NB4 (cell line): ENCODE measurements around the gene RHAG.
"Not testable (repeated sequence)": the region's sequence is repeated elsewhere in the genome, so short reads cannot be mapped to it uniquely, and the experiment has no call there.

Experiments used
- DNase-seq: peaks from one replicate; pipeline ENCODE4 v3.0.0; 2010; ENCODE audit warnings: low read depth
- H3K4me3 ChIP-seq: one replicate; pipeline ENCODE4 v1.5.1; 2011; ENCODE audit warnings: mild to moderate bottlenecking, low read depth, low read length, moderate library complexity
- CTCF ChIP-seq: IDR thresholded peaks from one replicate; pipeline ENCODE4 v1.5.1; 2012; ENCODE audit warnings: low read depth, low read length
- MAX ChIP-seq: IDR thresholded peaks from 2 replicates; pipeline ENCODE4 v1.6.1; 2011; ENCODE audit warnings: low read depth, low read length
- MYC ChIP-seq: IDR thresholded peaks from 2 replicates; pipeline ENCODE4 v1.6.1; 2011; ENCODE audit warnings: low read depth, low read length
- POLR2A ChIP-seq: IDR thresholded peaks from 2 replicates; pipeline ENCODE4 v1.6.1; 2011; ENCODE audit warnings: mild to moderate bottlenecking; ENCODE audit not compliant: insufficient read length; ENCODE audit errors: extremely low read depth

RHAG gene

GRCh38 chr6:49626811-49627210 lies 9.8 kb downstream of the RHAG start:
- no peak overlapping the region for H3K4me3 ChIP-seq
- DNase-seq: no peak
- no peak for TF ChIP-seq CTCF
- no peak for TF ChIP-seq POLR2A
- no peak for TF ChIP-seq MAX
- TF ChIP-seq MYC: no peak

GRCh38 chr6:49618257-49618656 lies 18.4 kb downstream of the RHAG start:
- H3K4me3 ChIP-seq: no peak overlapping the region
- TF ChIP-seq MAX (no peak), MYC (no peak), CTCF (no peak), POLR2A (no peak)
- no peak for DNase-seq

- not testable (repeated sequence) for DNase-seq, H3K4me3 ChIP-seq
Observed at GRCh38 chr6:49614144-49614543, 22.5 kb downstream of the RHAG start.

GRCh38 chr6:49609285-49609684 lies 27.4 kb downstream of the RHAG start:
- H3K4me3 ChIP-seq: no peak overlapping the region
- no peak for TF ChIP-seq CTCF
- TF ChIP-seq MAX: no peak
- no peak for TF ChIP-seq POLR2A
- no peak for TF ChIP-seq MYC
- DNase-seq: no peak

- not testable (repeated sequence) for H3K4me3 ChIP-seq, DNase-seq
Observed at GRCh38 chr6:49608275-49608674, 28.4 kb downstream of the RHAG start.

- DNase-seq: no peak
- H3K4me3 ChIP-seq: no peak overlapping the region
- TF ChIP-seq CTCF (no peak), POLR2A (no peak), MYC (no peak), MAX (no peak)
Observed at GRCh38 chr6:49607391-49607982, 29.2 kb downstream of the RHAG start.

- DNase-seq: peak; percentile 77
- no peak overlapping the region for H3K4me3 ChIP-seq
Observed at GRCh38 chr6:49606721-49607390, 29.8 kb downstream of the RHAG start.

GRCh38 chr6:49604080-49604479 lies 32.6 kb downstream of the RHAG start:
- not testable (repeated sequence) for DNase-seq, H3K4me3 ChIP-seq

More at GRCh38 chr6:49606721-49607390, 29.8 kb downstream of the RHAG start:
- TF ChIP-seq MAX: no peak
- peak; percentile 72 for TF ChIP-seq CTCF
- 0 out of 2 replicates have a peak, but pooled peaks have one; percentile 12 for TF ChIP-seq MYC

- not testable (repeated sequence) for DNase-seq, H3K4me3 ChIP-seq
Observed at GRCh38 chr6:49587262-49587661, 49.4 kb downstream of the RHAG start.
